DND-41 (cell line): ENCODE measurements around the gene ALPL.

ENCODE experiments used
- EZH2 ChIP-seq: IDR thresholded peaks from 3 replicates; pipeline ENCODE4 v1.6.1; 2012; ENCODE audit warnings: borderline replicate concordance, low read depth, mild to moderate bottlenecking, moderate library complexity, low read length, inconsistent platforms; ENCODE audit not compliant: severe bottlenecking
- TF ChIP-seq, protein P1 (sequence below): IDR thresholded peaks from 2 replicates; pipeline ENCODE4 v1.5.1; 2012; ENCODE audit warnings: borderline replicate concordance, low read length, moderate library complexity, mild to moderate bottlenecking; ENCODE audit not compliant: poor library complexity, severe bottlenecking; ENCODE audit errors: extremely low read depth

DNA sequence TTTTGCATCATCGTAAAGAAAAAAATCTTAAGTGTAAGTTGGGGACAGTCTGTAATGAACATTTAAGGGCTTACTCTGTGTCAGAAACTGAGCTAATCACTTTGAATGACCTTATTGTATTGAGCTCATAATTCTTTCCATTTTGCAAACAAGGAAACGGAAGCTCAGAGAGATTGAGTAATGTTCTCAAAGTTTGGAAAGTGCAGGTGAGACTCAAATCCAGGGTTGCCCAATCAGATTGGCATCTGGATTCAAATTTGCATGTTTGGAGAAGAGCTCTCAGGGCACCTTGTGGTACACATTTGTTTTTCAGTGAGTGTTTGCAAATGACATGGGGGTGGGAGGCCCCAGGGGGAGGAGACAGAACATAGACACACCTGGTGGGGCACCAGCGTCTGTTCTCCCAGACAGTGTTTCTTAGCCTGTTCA is 8.0 kb downstream of the ALPL start:
- TF ChIP-seq, protein P1, sequence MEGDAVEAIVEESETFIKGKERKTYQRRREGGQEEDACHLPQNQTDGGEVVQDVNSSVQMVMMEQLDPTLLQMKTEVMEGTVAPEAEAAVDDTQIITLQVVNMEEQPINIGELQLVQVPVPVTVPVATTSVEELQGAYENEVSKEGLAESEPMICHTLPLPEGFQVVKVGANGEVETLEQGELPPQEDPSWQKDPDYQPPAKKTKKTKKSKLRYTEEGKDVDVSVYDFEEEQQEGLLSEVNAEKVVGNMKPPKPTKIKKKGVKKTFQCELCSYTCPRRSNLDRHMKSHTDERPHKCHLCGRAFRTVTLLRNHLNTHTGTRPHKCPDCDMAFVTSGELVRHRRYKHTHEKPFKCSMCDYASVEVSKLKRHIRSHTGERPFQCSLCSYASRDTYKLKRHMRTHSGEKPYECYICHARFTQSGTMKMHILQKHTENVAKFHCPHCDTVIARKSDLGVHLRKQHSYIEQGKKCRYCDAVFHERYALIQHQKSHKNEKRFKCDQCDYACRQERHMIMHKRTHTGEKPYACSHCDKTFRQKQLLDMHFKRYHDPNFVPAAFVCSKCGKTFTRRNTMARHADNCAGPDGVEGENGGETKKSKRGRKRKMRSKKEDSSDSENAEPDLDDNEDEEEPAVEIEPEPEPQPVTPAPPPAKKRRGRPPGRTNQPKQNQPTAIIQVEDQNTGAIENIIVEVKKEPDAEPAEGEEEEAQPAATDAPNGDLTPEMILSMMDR, result no peak
- TF ChIP-seq EZH2, result no peak
